ENCODE data around the gene TNS1. TPM values are rescaled to one million over a fixed set of nuclear protein-coding genes. Genes with fewer than 3 reads are reported as not detected.

TNS1 gene
- total RNA-seq, 1 experiment from 2014 or later = 4.5 TPM

- peak; percentile 61 for ATAC-seq
- H3K27ac Mint-ChIP-seq = no peak overlapping the region
- TF ChIP-seq JUN (CRISPR knock-in tag; IDR thresholded peaks at IDR 0.05) (no peak), RORB (CRISPR knock-in tag; IDR thresholded peaks at IDR 0.05) (no peak), IRF1 (CRISPR knock-in tag; IDR thresholded peaks at IDR 0.05) (no peak), ZBTB43 (CRISPR knock-in tag; IDR thresholded peaks at IDR 0.05) (0 out of 2 replicates have a peak, but pooled peaks have one; percentile 39), SMAD4 (CRISPR knock-in tag; IDR thresholded peaks at IDR 0.05) (peak; percentile 76; the same call in 1 of the 2 replicates), JAZF1 (CRISPR knock-in tag; IDR thresholded peaks at IDR 0.05) (no peak), E2F4 (CRISPR knock-in tag; IDR thresholded peaks at IDR 0.05; ENCODE audit: borderline replicate concordance, low read depth) (no peak), TP53 (CRISPR knock-in tag; IDR thresholded peaks at IDR 0.05) (no peak), PRDM15 (CRISPR knock-in tag; IDR thresholded peaks at IDR 0.05) (no peak), OVOL2 (CRISPR knock-in tag; IDR thresholded peaks at IDR 0.05; ENCODE audit: borderline replicate concordance) (no peak), TEAD4 (CRISPR knock-in tag; IDR thresholded peaks at IDR 0.05) (no peak), ZNF532 (CRISPR knock-in tag; IDR thresholded peaks at IDR 0.05; ENCODE audit: borderline replicate concordance) (no peak), PRRX2 (CRISPR knock-in tag; IDR thresholded peaks at IDR 0.05) (no peak), ZNF416 (CRISPR knock-in tag; IDR thresholded peaks at IDR 0.05) (no peak), ATF6 (CRISPR knock-in tag; IDR thresholded peaks at IDR 0.05) (no peak), MXD4 (CRISPR knock-in tag; IDR thresholded peaks at IDR 0.05; ENCODE audit: borderline replicate concordance) (no peak), NFYB (CRISPR knock-in tag; conservative IDR thresholded peaks at IDR 0.05; ENCODE audit: low read depth) (no peak), TEAD1 (CRISPR knock-in tag; IDR thresholded peaks at IDR 0.05) (no peak), ZNF138 (CRISPR knock-in tag; conservative IDR thresholded peaks at IDR 0.05) (no peak), ARID4B (CRISPR knock-in tag; IDR thresholded peaks at IDR 0.05; ENCODE audit: borderline replicate concordance) (peak; percentile 49; the same call in 1 of the 2 replicates), GTF2I (CRISPR knock-in tag; conservative IDR thresholded peaks at IDR 0.05) (no peak)
Measured at GRCh38 chr2:217804338-217804737, 198.5 kb downstream of the TNS1 start.

More at GRCh38 chr2:217804338-217804737, 198.5 kb downstream of the TNS1 start:
- peak; percentile 41 for DNase-seq (ENCODE audit: low spot score)
- H3K4me1 Mint-ChIP-seq = peaks cover 3% of the 10 kb centered on the region
- no peaks in the 10 kb centered on the region for H3K27me3 Mint-ChIP-seq (ENCODE audit: low read depth)
- no peak overlapping the region for H3K4me3 Mint-ChIP-seq
- H3K36me3 Mint-ChIP-seq = peaks cover 4% of the 10 kb centered on the region; the same call in 1 of the 2 replicates
- CTCF ChIA-PET = interaction anchor here (0.9 to 2.7 kb wide), 8 partner anchors 10 to 190 kb away, joined by 3 to 16 read pairs (median 4); no protein-coding TSS in a partner anchor
- POLR2A ChIA-PET = interaction anchor here (0.6 kb wide), 1 partner anchor 116 kb away, joined by 3 read pairs; no protein-coding TSS in a partner anchor
- peaks cover 9% of the 10 kb centered on the region for H3K9me3 Mint-ChIP-seq

Data from WTC11 (cell line).